ENCODE measurements around the gene BTRC. TPM values are rescaled to one million over a fixed set of nuclear protein-coding genes. Genes with fewer than 3 reads are reported as not detected.

BTRC gene
- total RNA-seq, 2 donors from 2014 or later: 16.0 to 25.4 TPM

GRCh38 chr10:101402711-101403110, 48.7 kb downstream of the BTRC start:
- Histone ChIP-seq H3K9me3 (no peaks in the 10 kb centered on the region), H3K4me3 (no peak overlapping the region), H3K27ac (no peak overlapping the region), H3K4me1 (replicated peaks) (no peaks in the 10 kb centered on the region), H3K36me3 (no peaks in the 10 kb centered on the region), H3K27me3 (replicated peaks; ENCODE audit: insufficient read depth) (no peaks in the 10 kb centered on the region)
- no peak for DNase-seq (ENCODE audit: low spot score)
- TF ChIP-seq POLR2A (IDR thresholded peaks at IDR 0.05) (no peak), POLR2AphosphoS5 (IDR thresholded peaks at IDR 0.05) (no peak)
- TF ChIP-seq, protein P1, sequence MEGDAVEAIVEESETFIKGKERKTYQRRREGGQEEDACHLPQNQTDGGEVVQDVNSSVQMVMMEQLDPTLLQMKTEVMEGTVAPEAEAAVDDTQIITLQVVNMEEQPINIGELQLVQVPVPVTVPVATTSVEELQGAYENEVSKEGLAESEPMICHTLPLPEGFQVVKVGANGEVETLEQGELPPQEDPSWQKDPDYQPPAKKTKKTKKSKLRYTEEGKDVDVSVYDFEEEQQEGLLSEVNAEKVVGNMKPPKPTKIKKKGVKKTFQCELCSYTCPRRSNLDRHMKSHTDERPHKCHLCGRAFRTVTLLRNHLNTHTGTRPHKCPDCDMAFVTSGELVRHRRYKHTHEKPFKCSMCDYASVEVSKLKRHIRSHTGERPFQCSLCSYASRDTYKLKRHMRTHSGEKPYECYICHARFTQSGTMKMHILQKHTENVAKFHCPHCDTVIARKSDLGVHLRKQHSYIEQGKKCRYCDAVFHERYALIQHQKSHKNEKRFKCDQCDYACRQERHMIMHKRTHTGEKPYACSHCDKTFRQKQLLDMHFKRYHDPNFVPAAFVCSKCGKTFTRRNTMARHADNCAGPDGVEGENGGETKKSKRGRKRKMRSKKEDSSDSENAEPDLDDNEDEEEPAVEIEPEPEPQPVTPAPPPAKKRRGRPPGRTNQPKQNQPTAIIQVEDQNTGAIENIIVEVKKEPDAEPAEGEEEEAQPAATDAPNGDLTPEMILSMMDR (IDR thresholded peaks at IDR 0.05): no peak
- intact Hi-C loops (cut with DNase I): no loop called here

DNA sequence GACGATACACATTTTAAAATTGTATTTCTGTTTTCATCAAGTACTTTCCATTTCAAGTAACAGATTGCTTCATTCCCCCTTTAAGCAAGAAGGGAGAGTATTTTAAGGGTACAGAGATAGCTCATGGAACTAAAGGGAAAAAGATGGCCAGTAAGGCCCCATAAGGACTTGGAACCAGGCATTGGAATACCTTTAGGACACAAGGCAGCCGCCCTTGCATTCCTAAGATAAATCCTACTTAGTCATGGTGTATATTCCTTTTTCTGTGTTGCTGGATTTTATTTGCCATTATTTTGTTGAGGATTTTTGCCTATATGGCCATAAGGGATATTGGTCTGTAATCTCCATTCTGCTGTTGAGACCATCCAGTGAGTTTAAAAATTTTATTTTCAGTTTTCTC, 49.2 kb downstream of the BTRC start:
- H3K27me3 ChIP-seq (replicated peaks; ENCODE audit: insufficient read depth): no peaks in the 10 kb centered on the region
- H3K4me3 ChIP-seq: no peak overlapping the region
- 87% methylated on average over 2 of the region's 2 CpGs for WGBS
- no peaks in the 10 kb centered on the region for H3K9me3 ChIP-seq
- no peak for DNase-seq (ENCODE audit: low spot score)
- no peaks in the 10 kb centered on the region for H3K36me3 ChIP-seq
- TF ChIP-seq POLR2A (IDR thresholded peaks at IDR 0.05) (no peak), POLR2AphosphoS5 (IDR thresholded peaks at IDR 0.05) (no peak)
- TF ChIP-seq, protein P1 (IDR thresholded peaks at IDR 0.05): no peak
- intact Hi-C loops (cut with DNase I): no loop called here
- H3K4me1 ChIP-seq (replicated peaks): no peaks in the 10 kb centered on the region
- H3K27ac ChIP-seq: no peak overlapping the region

GRCh38 chr10:101405001-101405400, 51.0 kb downstream of the BTRC start:
- TF ChIP-seq POLR2A (IDR thresholded peaks at IDR 0.05) (no peak), POLR2AphosphoS5 (IDR thresholded peaks at IDR 0.05) (no peak)
- 98% methylated on average over 2 of the region's 2 CpGs for WGBS
- intact Hi-C loops (cut with DNase I): no loop called here
- Histone ChIP-seq H3K36me3 (no peaks in the 10 kb centered on the region), H3K4me1 (replicated peaks) (no peaks in the 10 kb centered on the region), H3K9me3 (no peaks in the 10 kb centered on the region), H3K4me3 (no peak overlapping the region), H3K27me3 (replicated peaks; ENCODE audit: insufficient read depth) (no peaks in the 10 kb centered on the region), H3K27ac (no peak overlapping the region)
- DNase-seq (ENCODE audit: low spot score): no peak

DNA sequence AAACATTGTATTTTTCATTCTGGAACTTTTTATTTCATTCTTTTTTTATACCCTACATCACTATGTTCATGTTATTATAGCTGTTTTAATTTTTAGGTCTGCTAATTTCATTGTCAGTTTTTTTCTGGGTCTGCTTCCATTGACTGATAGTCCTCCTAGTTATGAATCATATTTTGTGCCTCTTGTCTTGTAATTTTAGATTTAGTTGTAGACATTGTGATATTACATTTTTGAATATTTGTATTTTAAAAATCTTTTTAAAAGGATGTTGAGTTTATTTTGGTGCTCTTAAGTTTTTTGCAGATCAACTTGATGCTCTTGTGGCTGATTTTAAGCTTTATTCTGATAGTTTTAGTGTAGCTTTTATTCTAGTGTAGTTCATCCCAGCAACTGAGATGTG, 57.6 kb downstream of the BTRC start:
- intact Hi-C loops (cut with DNase I): no loop called here
- no peak for TF ChIP-seq POLR2AphosphoS5 (IDR thresholded peaks at IDR 0.05)
- TF ChIP-seq, protein P1 (IDR thresholded peaks at IDR 0.05): no peak
- no peak for TF ChIP-seq POLR2A (IDR thresholded peaks at IDR 0.05)
- H3K4me1 ChIP-seq (replicated peaks): no peaks in the 10 kb centered on the region
- no peak overlapping the region for H3K27ac ChIP-seq
- no peaks in the 10 kb centered on the region for H3K9me3 ChIP-seq
- H3K27me3 ChIP-seq (replicated peaks; ENCODE audit: insufficient read depth): no peaks in the 10 kb centered on the region
- H3K4me3 ChIP-seq: no peak overlapping the region
- no peaks in the 10 kb centered on the region for H3K36me3 ChIP-seq
- DNase-seq (ENCODE audit: low spot score): no peak

GRCh38 chr10:101414034-101414433, 60.1 kb downstream of the BTRC start:
- 87% methylated on average over 2 of the region's 2 CpGs for WGBS
- intact Hi-C loops (cut with DNase I): no loop called here

More at GRCh38 chr10:101414034-101414433, 60.1 kb downstream of the BTRC start:
- no peak for DNase-seq (ENCODE audit: low spot score)
- no peaks in the 10 kb centered on the region for H3K27me3 ChIP-seq (replicated peaks; ENCODE audit: insufficient read depth)
- H3K4me1 ChIP-seq (replicated peaks): no peaks in the 10 kb centered on the region
- H3K4me3 ChIP-seq: no peak overlapping the region
- TF ChIP-seq POLR2A (IDR thresholded peaks at IDR 0.05) (no peak), POLR2AphosphoS5 (IDR thresholded peaks at IDR 0.05) (no peak)
- TF ChIP-seq, protein P1 (IDR thresholded peaks at IDR 0.05): no peak
- H3K9me3 ChIP-seq: no peaks in the 10 kb centered on the region
- no peak overlapping the region for H3K27ac ChIP-seq
- no peaks in the 10 kb centered on the region for H3K36me3 ChIP-seq

Data from prostate gland (tissue), 2 donors.